WTC11 (cell line): Measurements from ENCODE around the gene BMX. TPM values are rescaled to one million over a fixed set of nuclear protein-coding genes. Genes with fewer than 3 reads are reported as not detected.

Experiments used
- ATAC-seq: fragments of 200-7000 bp; cut with Tn5 transposase; 2 replicates; pipeline ENCODE4 v1.10.0; 2021; ENCODE audit warnings: mild to moderate bottlenecking, moderate library complexity
- CTCF ChIA-PET: fragments of 300-600 bp; sonication (Branson Sonifier 250); formaldehyde crosslinking; loops from one replicate; lab custom pipeline; 2021; ENCODE audit warnings: antibody characterized with exemption; lab: Charles Lee
- POLR2A ChIA-PET: fragments of 350-600 bp; sonication (Branson Sonifier 250); formaldehyde crosslinking; loops from one replicate; lab custom pipeline; 2021; ENCODE audit warnings: antibody characterized with exemption; lab: Charles Lee
- DNase-seq: peaks from one replicate; pipeline ENCODE4 v3.0.0; 2021; ENCODE audit warnings: low spot score
- H3K27ac Mint-ChIP-seq: 2 replicates; pipeline ENCODE4 v1.8.0; 2021; ENCODE audit warnings: mixed read lengths
- H3K27me3 Mint-ChIP-seq: 2 replicates; pipeline ENCODE4 v1.8.0; 2021; ENCODE audit warnings: low read depth, mild to moderate bottlenecking, moderate library complexity, mixed read lengths
- H3K36me3 Mint-ChIP-seq: 2 replicates; pipeline ENCODE4 v1.8.0; 2021; ENCODE audit warnings: mixed read lengths
- H3K4me1 Mint-ChIP-seq: 2 replicates; pipeline ENCODE4 v1.8.0; 2022; ENCODE audit warnings: mixed read lengths
- H3K4me3 Mint-ChIP-seq: 2 replicates; pipeline ENCODE4 v1.8.0; 2021; ENCODE audit warnings: mild to moderate bottlenecking, moderate library complexity, mixed read lengths
- H3K9me3 Mint-ChIP-seq: 2 replicates; pipeline ENCODE4 v1.8.0; 2021; ENCODE audit warnings: mixed read lengths
- CREM ChIP-seq: sonication (generic); formaldehyde crosslinking; IDR thresholded peaks from 2 replicates; pipeline ENCODE4 v1.8.1; 2022; ENCODE audit warnings: mild to moderate bottlenecking, missing genetic modification reagents, moderate library complexity
- ESRRA ChIP-seq: sonication (generic); formaldehyde crosslinking; IDR thresholded peaks from 2 replicates; pipeline ENCODE4 v1.8.1; 2022; ENCODE audit warnings: mild to moderate bottlenecking, missing genetic modification reagents, borderline replicate concordance
- FOXJ3 ChIP-seq: sonication (generic); formaldehyde crosslinking; IDR thresholded peaks from 2 replicates; pipeline ENCODE4 v1.9.0; 2021; ENCODE audit warnings: missing genetic modification reagents, mild to moderate bottlenecking, borderline replicate concordance
- GTF2I ChIP-seq: fragments of 250-450 bp; sonication (Bioruptor Pico); conservative IDR thresholded peaks from 2 replicates; pipeline ENCODE4 v1.4.0; 2021; ENCODE audit warnings: mild to moderate bottlenecking
- HMGA2 ChIP-seq: fragments of 250-450 bp; sonication (Bioruptor Pico); IDR thresholded peaks from 2 replicates; pipeline ENCODE4 v1.4.0; 2021; ENCODE audit warnings: mild to moderate bottlenecking, moderate library complexity
- KAT7 ChIP-seq: sonication (generic); formaldehyde crosslinking; IDR thresholded peaks from 2 replicates; pipeline ENCODE4 v1.8.1; 2023; ENCODE audit warnings: missing genetic modification reagents, mild to moderate bottlenecking, borderline replicate concordance
- NR1H2 ChIP-seq: sonication (generic); formaldehyde crosslinking; IDR thresholded peaks from 2 replicates; pipeline ENCODE4 v1.9.0; 2021; ENCODE audit warnings: mild to moderate bottlenecking, moderate library complexity, missing genetic modification reagents
- SOX15 ChIP-seq: fragments of 250-450 bp; sonication (Bioruptor Pico); IDR thresholded peaks from 2 replicates; pipeline ENCODE4 v1.9.0; 2021; ENCODE audit warnings: mild to moderate bottlenecking
- TP53 ChIP-seq: sonication (generic); formaldehyde crosslinking; IDR thresholded peaks from 2 replicates; pipeline ENCODE4 v1.8.1; 2023; ENCODE audit warnings: mild to moderate bottlenecking, missing genetic modification reagents
- ZNF232 ChIP-seq: sonication (generic); formaldehyde crosslinking; IDR thresholded peaks from 2 replicates; pipeline ENCODE4 v1.8.0; 2022; ENCODE audit warnings: mild to moderate bottlenecking, missing genetic modification reagents
- total RNA-seq: library from RNA; stranded (reverse); gene quantifications from 3 replicates; pipeline ENCODE4 v1.2.3, GENCODE V29; 2021
- TF ChIP-seq, protein P1 (sequence below): sonication (generic); formaldehyde crosslinking; IDR thresholded peaks from 2 replicates; pipeline ENCODE4 v1.8.0; 2022; ENCODE audit warnings: mild to moderate bottlenecking, missing genetic modification reagents
- TF ChIP-seq, protein P2 (sequence below): sonication (generic); formaldehyde crosslinking; IDR thresholded peaks from 2 replicates; pipeline ENCODE4 v1.8.1; 2022; ENCODE audit warnings: mild to moderate bottlenecking, moderate library complexity, missing genetic modification reagents
- TF ChIP-seq, protein P3 (sequence below): fragments of 250-450 bp; sonication (Bioruptor Pico); IDR thresholded peaks from 2 replicates; pipeline ENCODE4 v2.1.2; 2022; ENCODE audit warnings: mild to moderate bottlenecking, moderate library complexity
- TF ChIP-seq, protein P4 (sequence below): sonication (generic); formaldehyde crosslinking; IDR thresholded peaks from 2 replicates; pipeline ENCODE4 v1.8.0; 2022; ENCODE audit warnings: mild to moderate bottlenecking, missing genetic modification reagents
- TF ChIP-seq, protein P5 (sequence below): sonication (generic); formaldehyde crosslinking; IDR thresholded peaks from 2 replicates; pipeline ENCODE4 v1.8.0; 2022; ENCODE audit warnings: mild to moderate bottlenecking, missing genetic modification reagents
- TF ChIP-seq, protein P6 (sequence below): fragments of 250-450 bp; sonication (Bioruptor Pico); conservative IDR thresholded peaks from 2 replicates; pipeline ENCODE4 v1.9.0; 2021; ENCODE audit warnings: mild to moderate bottlenecking
- TF ChIP-seq, protein P7 (sequence below): fragments of 250-450 bp; sonication (Bioruptor Pico); IDR thresholded peaks from 2 replicates; pipeline ENCODE4 v1.9.0; 2021; ENCODE audit warnings: mild to moderate bottlenecking
- TF ChIP-seq, protein P8 (sequence below): sonication (generic); formaldehyde crosslinking; IDR thresholded peaks from 2 replicates; pipeline ENCODE4 v1.8.0; 2023; ENCODE audit warnings: missing genetic modification reagents

Gene BMX
- total RNA-seq, 1 experiment from 2014 or later = not detected

DNA sequence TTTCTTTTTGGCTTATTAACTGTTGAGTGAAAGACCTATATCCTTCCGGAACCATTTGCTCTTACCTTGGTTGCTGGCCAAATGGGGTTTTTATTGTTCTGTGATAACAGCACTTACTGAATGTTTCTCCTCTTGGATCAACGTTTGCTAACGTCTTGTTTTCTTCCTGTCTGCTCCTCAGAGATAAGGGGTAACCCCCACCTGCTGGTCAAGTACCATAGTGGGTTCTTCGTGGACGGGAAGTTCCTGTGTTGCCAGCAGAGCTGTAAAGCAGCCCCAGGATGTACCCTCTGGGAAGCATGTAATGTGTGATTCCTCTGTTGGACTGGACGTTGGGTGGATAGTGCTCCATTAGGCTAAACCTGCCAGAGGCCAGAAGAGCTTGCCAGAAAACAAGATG is 15.3 kb downstream of the BMX start:
- 0 out of 2 replicates have a peak, but pooled peaks cover 2% of the 10 kb centered on the region for H3K4me1 Mint-ChIP-seq
- H3K9me3 Mint-ChIP-seq = no peaks in the 10 kb centered on the region
- H3K27me3 Mint-ChIP-seq = no peaks in the 10 kb centered on the region
- ATAC-seq = no peak
- H3K4me3 Mint-ChIP-seq = no peak overlapping the region
- TF ChIP-seq SOX15 (CRISPR knock-in tag) (no peak), TP53 (CRISPR knock-in tag) (no peak), ESRRA (CRISPR knock-in tag) (no peak)
- TF ChIP-seq, protein P1, sequence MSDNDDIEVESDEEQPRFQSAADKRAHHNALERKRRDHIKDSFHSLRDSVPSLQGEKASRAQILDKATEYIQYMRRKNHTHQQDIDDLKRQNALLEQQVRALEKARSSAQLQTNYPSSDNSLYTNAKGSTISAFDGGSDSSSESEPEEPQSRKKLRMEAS (CRISPR knock-in tag) = no peak
- TF ChIP-seq, protein P2, sequence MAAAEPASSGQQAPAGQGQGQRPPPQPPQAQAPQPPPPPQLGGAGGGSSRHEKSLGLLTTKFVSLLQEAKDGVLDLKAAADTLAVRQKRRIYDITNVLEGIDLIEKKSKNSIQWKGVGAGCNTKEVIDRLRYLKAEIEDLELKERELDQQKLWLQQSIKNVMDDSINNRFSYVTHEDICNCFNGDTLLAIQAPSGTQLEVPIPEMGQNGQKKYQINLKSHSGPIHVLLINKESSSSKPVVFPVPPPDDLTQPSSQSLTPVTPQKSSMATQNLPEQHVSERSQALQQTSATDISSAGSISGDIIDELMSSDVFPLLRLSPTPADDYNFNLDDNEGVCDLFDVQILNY (CRISPR knock-in tag) = no peak
- TF ChIP-seq, protein P3, sequence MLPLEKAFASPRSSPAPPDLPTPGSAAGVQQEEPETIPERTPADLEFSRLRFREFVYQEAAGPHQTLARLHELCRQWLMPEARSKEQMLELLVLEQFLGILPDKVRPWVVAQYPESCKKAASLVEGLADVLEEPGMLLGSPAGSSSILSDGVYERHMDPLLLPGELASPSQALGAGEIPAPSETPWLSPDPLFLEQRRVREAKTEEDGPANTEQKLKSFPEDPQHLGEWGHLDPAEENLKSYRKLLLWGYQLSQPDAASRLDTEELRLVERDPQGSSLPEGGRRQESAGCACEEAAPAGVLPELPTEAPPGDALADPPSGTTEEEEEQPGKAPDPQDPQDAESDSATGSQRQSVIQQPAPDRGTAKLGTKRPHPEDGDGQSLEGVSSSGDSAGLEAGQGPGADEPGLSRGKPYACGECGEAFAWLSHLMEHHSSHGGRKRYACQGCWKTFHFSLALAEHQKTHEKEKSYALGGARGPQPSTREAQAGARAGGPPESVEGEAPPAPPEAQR = no peak
- TF ChIP-seq, protein P4, sequence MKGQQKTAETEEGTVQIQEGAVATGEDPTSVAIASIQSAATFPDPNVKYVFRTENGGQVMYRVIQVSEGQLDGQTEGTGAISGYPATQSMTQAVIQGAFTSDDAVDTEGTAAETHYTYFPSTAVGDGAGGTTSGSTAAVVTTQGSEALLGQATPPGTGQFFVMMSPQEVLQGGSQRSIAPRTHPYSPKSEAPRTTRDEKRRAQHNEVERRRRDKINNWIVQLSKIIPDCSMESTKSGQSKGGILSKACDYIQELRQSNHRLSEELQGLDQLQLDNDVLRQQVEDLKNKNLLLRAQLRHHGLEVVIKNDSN (CRISPR knock-in tag) = no peak
- CTCF ChIA-PET = no interaction called here
- no peaks in the 10 kb centered on the region for H3K36me3 Mint-ChIP-seq
- DNase-seq = no peak
- H3K27ac Mint-ChIP-seq = no peak overlapping the region
- POLR2A ChIA-PET = no interaction called here

DNA sequence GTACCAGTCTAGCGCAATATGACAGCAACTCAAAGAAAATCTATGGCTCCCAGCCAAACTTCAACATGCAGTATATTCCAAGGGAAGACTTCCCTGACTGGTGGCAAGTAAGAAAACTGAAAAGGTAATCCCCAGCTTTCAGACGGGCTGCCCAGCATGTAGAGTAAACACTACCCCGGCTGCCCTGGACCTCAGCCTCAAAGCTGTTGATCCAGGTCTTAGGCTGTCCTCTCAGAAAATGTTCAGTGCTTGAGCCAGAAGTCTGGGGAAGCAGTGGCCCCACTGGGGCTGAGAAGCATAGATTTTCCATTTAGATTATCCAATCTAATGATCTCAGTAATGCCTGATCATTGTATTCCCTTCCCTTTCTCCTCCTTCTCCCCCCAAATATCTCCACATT is 21.9 kb downstream of the BMX start:
- no peak overlapping the region for H3K4me3 Mint-ChIP-seq
- ChIA-PET POLR2A (no interaction called here), CTCF (no interaction called here)
- TF ChIP-seq, protein P5, sequence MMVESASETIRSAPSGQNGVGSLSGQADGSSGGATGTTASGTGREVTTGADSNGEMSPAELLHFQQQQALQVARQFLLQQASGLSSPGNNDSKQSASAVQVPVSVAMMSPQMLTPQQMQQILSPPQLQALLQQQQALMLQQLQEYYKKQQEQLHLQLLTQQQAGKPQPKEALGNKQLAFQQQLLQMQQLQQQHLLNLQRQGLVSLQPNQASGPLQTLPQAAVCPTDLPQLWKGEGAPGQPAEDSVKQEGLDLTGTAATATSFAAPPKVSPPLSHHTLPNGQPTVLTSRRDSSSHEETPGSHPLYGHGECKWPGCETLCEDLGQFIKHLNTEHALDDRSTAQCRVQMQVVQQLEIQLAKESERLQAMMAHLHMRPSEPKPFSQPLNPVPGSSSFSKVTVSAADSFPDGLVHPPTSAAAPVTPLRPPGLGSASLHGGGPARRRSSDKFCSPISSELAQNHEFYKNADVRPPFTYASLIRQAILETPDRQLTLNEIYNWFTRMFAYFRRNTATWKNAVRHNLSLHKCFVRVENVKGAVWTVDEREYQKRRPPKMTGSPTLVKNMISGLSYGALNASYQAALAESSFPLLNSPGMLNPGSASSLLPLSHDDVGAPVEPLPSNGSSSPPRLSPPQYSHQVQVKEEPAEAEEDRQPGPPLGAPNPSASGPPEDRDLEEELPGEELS = no peak
- TF ChIP-seq NR1H2 (CRISPR knock-in tag) (no peak), GTF2I (CRISPR knock-in tag) (no peak)
- TF ChIP-seq, protein P6, sequence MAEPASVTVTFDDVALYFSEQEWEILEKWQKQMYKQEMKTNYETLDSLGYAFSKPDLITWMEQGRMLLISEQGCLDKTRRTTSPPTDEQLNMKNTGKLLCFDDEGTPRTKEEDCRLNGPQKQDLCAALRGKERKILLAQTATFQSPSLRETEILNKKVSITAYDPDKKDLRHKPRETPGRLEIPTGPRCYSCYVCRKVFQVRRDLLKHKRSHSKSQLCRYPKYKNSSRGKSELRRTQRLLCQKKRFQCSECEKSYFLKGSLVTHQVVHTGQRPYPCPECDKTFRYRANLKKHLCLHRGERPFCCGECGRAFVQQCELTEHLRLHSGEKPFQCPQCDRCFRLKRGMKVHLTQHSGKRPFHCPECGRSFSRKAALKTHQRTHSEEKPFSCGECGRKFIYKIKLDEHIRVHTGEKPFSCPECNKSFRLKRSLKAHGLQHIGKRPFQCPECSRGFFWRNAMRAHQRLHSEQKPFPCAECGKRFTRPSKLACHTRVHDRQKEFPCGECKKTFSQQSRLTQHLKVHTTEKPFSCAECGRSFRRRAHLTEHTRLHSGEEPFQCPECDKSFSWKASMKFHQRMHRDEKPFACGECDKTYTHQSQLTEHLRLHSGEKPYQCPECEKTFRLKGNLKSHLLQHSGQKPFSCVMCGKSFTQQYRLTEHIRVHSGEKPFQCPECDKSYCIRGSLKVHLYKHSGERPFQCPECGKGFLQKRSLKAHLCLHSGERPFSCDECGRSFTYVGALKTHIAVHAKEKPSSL = no peak
- no peak overlapping the region for H3K27ac Mint-ChIP-seq
- H3K36me3 Mint-ChIP-seq = no peaks in the 10 kb centered on the region
- no peak for ATAC-seq
- no peaks in the 10 kb centered on the region for H3K4me1 Mint-ChIP-seq
- H3K9me3 Mint-ChIP-seq = no peaks in the 10 kb centered on the region
- DNase-seq = no peak
- no peaks in the 10 kb centered on the region for H3K27me3 Mint-ChIP-seq

DNA sequence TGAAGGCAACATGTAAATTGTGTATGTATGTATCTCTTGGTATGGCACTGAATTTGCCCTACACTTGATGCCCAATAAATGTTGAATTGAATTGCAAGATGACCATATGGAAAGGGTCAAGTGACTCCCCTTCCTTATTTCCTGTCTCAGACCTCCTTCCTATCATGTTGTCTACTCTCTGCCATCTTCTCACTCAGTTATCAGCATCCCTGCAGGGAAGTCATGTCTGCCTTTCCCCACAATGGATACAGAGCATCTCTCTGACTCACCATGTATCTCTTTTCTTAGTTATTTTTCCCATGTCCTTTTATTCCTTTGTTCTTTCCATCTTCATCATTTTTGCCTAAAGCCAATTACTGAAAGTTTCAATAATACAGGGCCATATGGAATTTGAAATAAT is 22.5 kb downstream of the BMX start:
- POLR2A ChIA-PET = no interaction called here
- Mint-ChIP-seq H3K27me3 (no peaks in the 10 kb centered on the region), H3K27ac (no peak overlapping the region), H3K4me3 (no peak overlapping the region), H3K36me3 (no peaks in the 10 kb centered on the region), H3K9me3 (no peaks in the 10 kb centered on the region), H3K4me1 (no peaks in the 10 kb centered on the region)
- no peak for ATAC-seq
- no peak for DNase-seq
- CTCF ChIA-PET = no interaction called here
- TF ChIP-seq KAT7 (CRISPR knock-in tag) = no peak
- TF ChIP-seq, protein P3 = no peak
- no peak for TF ChIP-seq GTF2I (CRISPR knock-in tag)
- TF ChIP-seq HMGA2 (CRISPR knock-in tag) = no peak
- TF ChIP-seq CREM = no peak
- no peak for TF ChIP-seq ZNF232 (CRISPR knock-in tag)
- TF ChIP-seq, protein P7, sequence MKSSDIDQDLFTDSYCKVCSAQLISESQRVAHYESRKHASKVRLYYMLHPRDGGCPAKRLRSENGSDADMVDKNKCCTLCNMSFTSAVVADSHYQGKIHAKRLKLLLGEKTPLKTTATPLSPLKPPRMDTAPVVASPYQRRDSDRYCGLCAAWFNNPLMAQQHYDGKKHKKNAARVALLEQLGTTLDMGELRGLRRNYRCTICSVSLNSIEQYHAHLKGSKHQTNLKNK (CRISPR knock-in tag) = no peak
- TF ChIP-seq FOXJ3 (CRISPR knock-in tag) = no peak
- TF ChIP-seq, protein P8, sequence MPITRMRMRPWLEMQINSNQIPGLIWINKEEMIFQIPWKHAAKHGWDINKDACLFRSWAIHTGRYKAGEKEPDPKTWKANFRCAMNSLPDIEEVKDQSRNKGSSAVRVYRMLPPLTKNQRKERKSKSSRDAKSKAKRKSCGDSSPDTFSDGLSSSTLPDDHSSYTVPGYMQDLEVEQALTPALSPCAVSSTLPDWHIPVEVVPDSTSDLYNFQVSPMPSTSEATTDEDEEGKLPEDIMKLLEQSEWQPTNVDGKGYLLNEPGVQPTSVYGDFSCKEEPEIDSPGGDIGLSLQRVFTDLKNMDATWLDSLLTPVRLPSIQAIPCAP (CRISPR knock-in tag) = no peak
